Thoracic aorta (tissue), 2 donors: ENCODE data around the gene AMHR2. TPM values are rescaled to one million over a fixed set of nuclear protein-coding genes. Genes with fewer than 3 reads are reported as not detected.

Source experiments
- ATAC-seq: fragments of 150-250 bp; one replicate; pipeline ENCODE4 v1.8.0; 2017; ENCODE audit warnings: low read depth; ENCODE audit not compliant: insufficient number of reproducible peaks, low FRiP score
- DNase-seq: peaks from one replicate; pipeline ENCODE4 v3.0.0-alpha.2; 2020; ENCODE audit warnings: low spot score
- H3K27ac ChIP-seq, 2 donors: fragments of 200-600 bp; sonication (generic); 1 replicate in 1 of 2; 2 replicates in 1 of 2; pipeline ENCODE4 v1.5.1; 2016; ENCODE audit warnings: mild to moderate bottlenecking in 2 of 2, moderate library complexity in 2 of 2
- H3K27me3 ChIP-seq: fragments of 200-600 bp; sonication (generic); replicated peaks from 2 replicates; pipeline ENCODE4 v1.6.0; 2016; ENCODE audit warnings: mild to moderate bottlenecking; ENCODE audit not compliant: insufficient read depth
- H3K36me3 ChIP-seq: fragments of 200-600 bp; sonication (generic); one replicate; pipeline ENCODE4 v1.5.1; 2016
- H3K4me1 ChIP-seq, 2 donors: fragments of 200-600 bp; sonication (generic); 1 replicate in 1 of 2; 2 replicates in 1 of 2; pipeline versions ENCODE4 v1.5.1 to v1.6.0; 2016; ENCODE audit warnings: low read depth in 2 of 2, mild to moderate bottlenecking in 1 of 2; ENCODE audit not compliant: control insufficient read depth in 1 of 2
- H3K4me3 ChIP-seq: fragments of 200-600 bp; sonication (generic); 2 replicates; pipeline ENCODE4 v1.5.1; 2016; ENCODE audit warnings: mild to moderate bottlenecking
- H3K9me3 ChIP-seq: fragments of 200-600 bp; sonication (generic); 2 replicates; pipeline ENCODE4 v1.5.1; 2016
- total RNA-seq, 2 donors: library from RNA; depleted of rRNA; stranded (reverse); fragments of >200 nt; gene quantifications; one replicate each; pipeline versions ENCODE4 v1.1.0 to v1.2.3, GENCODE V29; 2016
- TF ChIP-seq, protein P1 (sequence below): fragments of 200-600 bp; sonication (generic); IDR thresholded peaks from one replicate; pipeline ENCODE4 v1.5.1; 2019; ENCODE audit warnings: antibody characterized with exemption

Gene AMHR2
- total RNA-seq, 2 donors from 2014 or later, result 0.27 TPM; not detected in 1

DNA sequence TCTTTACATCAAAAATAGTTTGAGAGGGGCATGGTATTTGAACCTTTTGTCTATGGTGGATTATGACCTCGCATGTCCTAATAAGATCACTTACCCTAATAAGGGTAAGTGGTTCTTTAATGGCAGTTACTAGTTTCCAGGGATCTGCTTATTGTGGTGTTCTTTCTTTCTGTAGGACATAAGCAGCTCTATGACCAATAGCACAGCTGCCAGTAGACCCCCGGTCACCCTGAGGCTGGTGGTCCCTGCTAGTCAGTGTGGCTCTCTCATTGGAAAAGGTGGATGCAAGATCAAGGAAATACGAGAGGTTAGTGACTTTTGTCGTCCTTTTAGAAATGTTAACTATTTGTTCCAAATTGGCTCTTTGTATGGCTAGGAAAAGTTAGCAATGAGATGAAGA lies 35.4 kb downstream of the AMHR2 start:
- H3K27me3 ChIP-seq, result no peaks in the 10 kb centered on the region
- ATAC-seq (no peak), DNase-seq (no peak)
- no peak overlapping the region for H3K4me3 ChIP-seq
- no peak overlapping the region for H3K27ac ChIP-seq
- TF ChIP-seq, protein P1, sequence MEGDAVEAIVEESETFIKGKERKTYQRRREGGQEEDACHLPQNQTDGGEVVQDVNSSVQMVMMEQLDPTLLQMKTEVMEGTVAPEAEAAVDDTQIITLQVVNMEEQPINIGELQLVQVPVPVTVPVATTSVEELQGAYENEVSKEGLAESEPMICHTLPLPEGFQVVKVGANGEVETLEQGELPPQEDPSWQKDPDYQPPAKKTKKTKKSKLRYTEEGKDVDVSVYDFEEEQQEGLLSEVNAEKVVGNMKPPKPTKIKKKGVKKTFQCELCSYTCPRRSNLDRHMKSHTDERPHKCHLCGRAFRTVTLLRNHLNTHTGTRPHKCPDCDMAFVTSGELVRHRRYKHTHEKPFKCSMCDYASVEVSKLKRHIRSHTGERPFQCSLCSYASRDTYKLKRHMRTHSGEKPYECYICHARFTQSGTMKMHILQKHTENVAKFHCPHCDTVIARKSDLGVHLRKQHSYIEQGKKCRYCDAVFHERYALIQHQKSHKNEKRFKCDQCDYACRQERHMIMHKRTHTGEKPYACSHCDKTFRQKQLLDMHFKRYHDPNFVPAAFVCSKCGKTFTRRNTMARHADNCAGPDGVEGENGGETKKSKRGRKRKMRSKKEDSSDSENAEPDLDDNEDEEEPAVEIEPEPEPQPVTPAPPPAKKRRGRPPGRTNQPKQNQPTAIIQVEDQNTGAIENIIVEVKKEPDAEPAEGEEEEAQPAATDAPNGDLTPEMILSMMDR, result no peak
- H3K9me3 ChIP-seq, result no peaks in the 10 kb centered on the region
- peaks cover 5 to 8% of the 10 kb centered on the region in 2 donors for H3K4me1 ChIP-seq
- H3K36me3 ChIP-seq, result peaks cover 94% of the 10 kb centered on the region

DNA sequence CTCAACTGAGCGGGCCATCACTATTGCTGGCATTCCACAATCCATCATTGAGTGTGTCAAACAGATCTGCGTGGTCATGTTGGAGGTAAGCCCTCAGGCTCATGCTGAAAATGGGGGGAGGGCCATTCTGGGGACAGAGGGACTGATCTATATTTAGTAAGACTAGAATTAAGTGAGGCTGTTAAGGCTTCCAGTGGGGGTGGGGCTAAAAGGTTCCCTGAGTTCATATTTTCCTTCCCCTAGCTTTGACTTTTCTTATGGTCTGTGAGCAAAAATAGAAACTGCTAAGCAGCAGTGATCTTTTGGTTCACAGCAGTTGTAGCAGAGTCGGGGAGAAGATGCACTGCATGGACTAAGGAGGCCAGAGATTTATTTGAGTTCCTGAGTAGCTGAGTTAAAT lies 37.4 kb downstream of the AMHR2 start:
- H3K27me3 ChIP-seq, result no peaks in the 10 kb centered on the region
- H3K9me3 ChIP-seq, result no peaks in the 10 kb centered on the region
- H3K4me3 ChIP-seq, result no peak overlapping the region
- H3K36me3 ChIP-seq, result peaks cover 96% of the 10 kb centered on the region
- ATAC-seq (no peak), DNase-seq (no peak)
- H3K27ac ChIP-seq, result no peak overlapping the region
- TF ChIP-seq, protein P1, result no peak
- H3K4me1 ChIP-seq, result no peaks in the 10 kb centered on the region

DNA sequence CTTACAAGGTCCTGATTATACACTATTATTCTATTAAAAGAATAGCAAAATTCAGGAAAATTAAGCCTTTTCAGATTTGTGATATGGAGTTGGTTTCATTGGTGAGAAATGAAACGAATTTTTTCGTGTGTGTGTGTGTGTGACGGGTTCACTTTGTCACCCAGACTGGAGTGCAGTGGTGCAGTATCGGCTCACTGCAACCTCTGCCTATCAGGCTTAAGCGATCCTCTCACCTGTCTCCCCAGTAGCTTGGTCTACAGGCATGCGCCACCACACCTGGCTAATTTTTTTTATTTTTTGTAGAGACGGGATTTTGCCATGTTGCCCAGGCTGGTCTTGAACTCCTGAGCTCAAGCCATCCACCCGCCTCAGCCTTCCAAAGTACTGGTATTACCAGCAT lies 37.9 kb downstream of the AMHR2 start:
- TF ChIP-seq, protein P1, result no peak
- no peak overlapping the region for H3K4me3 ChIP-seq
- peaks cover 95% of the 10 kb centered on the region for H3K36me3 ChIP-seq
- no peak overlapping the region for H3K27ac ChIP-seq
- no peak for ATAC-seq
- no peak for DNase-seq
- H3K4me1 ChIP-seq, result no peaks in the 10 kb centered on the region
- H3K9me3 ChIP-seq, result no peaks in the 10 kb centered on the region
- no peaks in the 10 kb centered on the region for H3K27me3 ChIP-seq

DNA sequence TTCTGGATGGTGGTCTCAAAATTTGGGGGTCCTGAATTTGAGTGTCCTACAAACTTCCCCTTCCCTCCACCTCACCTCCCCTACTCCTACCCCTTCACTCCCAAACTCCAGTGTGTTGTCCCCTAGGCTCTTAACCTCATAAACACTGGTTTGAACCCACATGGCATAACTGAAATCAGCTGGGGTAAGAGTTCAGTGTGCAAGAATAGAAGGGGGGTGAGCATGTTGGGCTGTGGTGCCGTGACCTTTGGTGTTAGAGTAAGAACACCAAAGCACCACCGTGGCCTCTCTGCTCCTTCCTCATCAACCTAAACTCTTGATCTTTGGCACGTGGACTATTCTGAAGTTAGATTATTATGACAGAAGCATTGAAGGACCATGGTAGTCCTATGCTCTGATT lies 39.3 kb downstream of the AMHR2 start:
- Histone ChIP-seq H3K9me3 (no peaks in the 10 kb centered on the region), H3K27me3 (no peaks in the 10 kb centered on the region), H3K36me3 (peaks cover 96% of the 10 kb centered on the region), H3K27ac (no peak overlapping the region), H3K4me3 (no peak overlapping the region), H3K4me1 (no peaks in the 10 kb centered on the region)
- TF ChIP-seq, protein P1, result no peak
- DNase-seq, result no peak
- no peak for ATAC-seq

DNA sequence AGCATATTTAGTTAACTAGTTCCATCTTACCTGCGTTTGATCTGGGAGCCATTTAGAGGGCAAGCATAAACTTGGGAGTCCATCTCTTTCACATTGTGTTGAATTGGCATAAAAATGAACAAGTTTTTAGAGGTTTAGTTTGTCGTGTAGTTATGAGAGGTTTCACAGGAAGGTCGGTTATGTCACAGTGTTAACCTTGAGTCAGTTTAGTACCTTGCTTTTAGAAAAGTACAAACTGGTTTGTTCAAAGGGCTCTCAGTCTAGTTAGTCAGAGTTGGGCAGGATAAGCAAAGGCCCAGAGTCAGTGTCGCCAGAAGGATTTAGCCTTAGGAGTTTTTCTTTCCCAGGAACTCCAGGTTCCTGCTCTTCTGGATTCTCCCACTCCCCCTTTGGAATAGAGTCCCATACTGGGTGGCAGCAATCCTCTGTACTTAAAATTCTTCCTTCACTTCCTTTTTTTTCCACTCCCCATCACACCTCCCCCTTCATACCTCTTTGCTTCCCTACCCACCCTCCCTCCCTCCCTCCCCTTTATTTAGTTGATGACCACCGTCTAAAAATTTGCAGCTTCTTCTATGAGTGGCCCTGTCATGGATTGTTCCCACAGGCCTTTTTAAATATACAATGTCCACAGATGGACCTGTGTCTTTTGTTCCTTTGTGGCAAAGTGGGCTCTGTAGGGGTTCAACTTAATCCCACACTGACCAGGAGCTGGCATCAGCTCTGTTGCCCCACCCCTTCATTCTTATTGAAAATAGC lies 40.3 kb downstream of the AMHR2 start:
- Histone ChIP-seq H3K27ac (no peak overlapping the region), H3K27me3 (no peaks in the 10 kb centered on the region), H3K9me3 (no peaks in the 10 kb centered on the region), H3K36me3 (peaks cover 95% of the 10 kb centered on the region), H3K4me3 (no peak overlapping the region), H3K4me1 (no peaks in the 10 kb centered on the region)
- no peak for DNase-seq
- ATAC-seq, result no peak
- TF ChIP-seq, protein P1, result no peak
